DND-41 (cell line): ENCODE measurements around the gene MRS2.

Experiments used
- ATAC-seq: fragments of 200-7000 bp; cut with Tn5 transposase; 3 replicates; pipeline ENCODE4 v1.9.1; 2021; ENCODE audit warnings: low read depth; ENCODE audit not compliant: insufficient read depth
- DNase-seq: peaks from one replicate; pipeline ENCODE4 v3.0.0-alpha.2; 2020
- H2AFZ ChIP-seq: 2 replicates; pipeline ENCODE4 v1.6.0; 2012; ENCODE audit warnings: low read depth, low read length
- H3K27ac ChIP-seq: 2 replicates; pipeline ENCODE4 v1.5.1; 2012; ENCODE audit warnings: low read length, inconsistent platforms
- H3K27me3 ChIP-seq: fragments of 200-600 bp; sonication (generic); 2 replicates; pipeline ENCODE4 v1.6.0; 2012; ENCODE audit warnings: low read length, mild to moderate bottlenecking, inconsistent platforms; ENCODE audit not compliant: insufficient read depth, poor library complexity
- H3K36me3 ChIP-seq: 2 replicates; pipeline ENCODE4 v1.5.1; 2012; ENCODE audit warnings: low read length, inconsistent platforms; ENCODE audit not compliant: insufficient read depth
- H3K4me1 ChIP-seq: 2 replicates; pipeline ENCODE4 v1.5.1; 2012; ENCODE audit warnings: mild to moderate bottlenecking, low read length; ENCODE audit not compliant: insufficient read depth
- H3K4me2 ChIP-seq: 2 replicates; pipeline ENCODE4 v1.6.0; 2012; ENCODE audit warnings: mild to moderate bottlenecking, moderate library complexity, low read length, inconsistent platforms; ENCODE audit not compliant: insufficient read depth
- H3K4me3 ChIP-seq, 2 experiments: fragments of 200-600 bp in 1 of 2; shearing (Covaris generic) in 1 of 2; 2 replicates each; pipeline ENCODE4 v1.5.1; 2012 to 2016; ENCODE audit warnings: inconsistent platforms in 2 of 2, low read length in 2 of 2, mild to moderate bottlenecking in 2 of 2, low read depth in 1 of 2, moderate library complexity in 1 of 2
- H3K79me2 ChIP-seq: 2 replicates; pipeline ENCODE4 v1.6.0; 2012; ENCODE audit warnings: low read length, inconsistent platforms; ENCODE audit not compliant: insufficient read depth
- H3K9ac ChIP-seq: 2 replicates; pipeline ENCODE4 v1.6.0; 2012; ENCODE audit warnings: low read depth, mild to moderate bottlenecking, inconsistent platforms, low read length, moderate library complexity
- H3K9me3 ChIP-seq: 2 replicates; pipeline ENCODE4 v1.5.1; 2012; ENCODE audit warnings: low read length, moderate library complexity, mild to moderate bottlenecking, inconsistent platforms; ENCODE audit not compliant: insufficient read depth, severe bottlenecking
- H4K20me1 ChIP-seq: 2 replicates; pipeline ENCODE4 v1.6.0; 2012; ENCODE audit warnings: low read length; ENCODE audit not compliant: insufficient read depth
- EZH2 ChIP-seq: IDR thresholded peaks from 3 replicates; pipeline ENCODE4 v1.6.1; 2012; ENCODE audit warnings: borderline replicate concordance, low read depth, mild to moderate bottlenecking, moderate library complexity, low read length, inconsistent platforms; ENCODE audit not compliant: severe bottlenecking
- TF ChIP-seq, protein P1 (sequence below): IDR thresholded peaks from 2 replicates; pipeline ENCODE4 v1.5.1; 2012; ENCODE audit warnings: borderline replicate concordance, low read length, moderate library complexity, mild to moderate bottlenecking; ENCODE audit not compliant: poor library complexity, severe bottlenecking; ENCODE audit errors: extremely low read depth

The MRS2 gene

DNA sequence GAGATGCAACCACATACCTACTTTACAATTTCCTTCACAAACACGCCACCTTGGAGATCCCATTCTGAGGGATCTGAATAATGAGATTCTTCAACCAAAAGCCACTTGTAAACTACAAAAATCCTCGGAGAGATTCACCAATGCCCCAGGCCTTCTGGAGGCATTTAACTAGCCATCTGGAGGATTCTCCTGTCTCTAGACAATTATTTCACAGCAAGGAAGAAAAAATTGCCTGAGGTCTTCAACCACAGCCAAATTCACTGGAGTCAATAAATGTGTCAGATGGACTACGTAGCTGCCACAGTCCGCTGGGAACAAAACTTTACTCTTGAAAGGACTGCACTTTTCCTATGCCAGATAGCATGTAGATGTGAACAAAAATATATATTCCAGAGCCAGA is 25.9 kb upstream of the MRS2 start:
- Histone ChIP-seq H3K79me2 (no peaks in the 10 kb centered on the region), H3K9ac (no peak overlapping the region), H3K4me3 (no peak overlapping the region), H3K4me2 (no peak overlapping the region), H3K27ac (no peak overlapping the region), H4K20me1 (no peaks in the 10 kb centered on the region), H3K4me1 (no peaks in the 10 kb centered on the region), H3K9me3 (no peaks in the 10 kb centered on the region), H3K36me3 (no peaks in the 10 kb centered on the region), H2AFZ (no peak overlapping the region), H3K27me3 (no peaks in the 10 kb centered on the region)
- DNase-seq: no peak
- no peak for ATAC-seq
- no peak for TF ChIP-seq EZH2
- TF ChIP-seq, protein P1, sequence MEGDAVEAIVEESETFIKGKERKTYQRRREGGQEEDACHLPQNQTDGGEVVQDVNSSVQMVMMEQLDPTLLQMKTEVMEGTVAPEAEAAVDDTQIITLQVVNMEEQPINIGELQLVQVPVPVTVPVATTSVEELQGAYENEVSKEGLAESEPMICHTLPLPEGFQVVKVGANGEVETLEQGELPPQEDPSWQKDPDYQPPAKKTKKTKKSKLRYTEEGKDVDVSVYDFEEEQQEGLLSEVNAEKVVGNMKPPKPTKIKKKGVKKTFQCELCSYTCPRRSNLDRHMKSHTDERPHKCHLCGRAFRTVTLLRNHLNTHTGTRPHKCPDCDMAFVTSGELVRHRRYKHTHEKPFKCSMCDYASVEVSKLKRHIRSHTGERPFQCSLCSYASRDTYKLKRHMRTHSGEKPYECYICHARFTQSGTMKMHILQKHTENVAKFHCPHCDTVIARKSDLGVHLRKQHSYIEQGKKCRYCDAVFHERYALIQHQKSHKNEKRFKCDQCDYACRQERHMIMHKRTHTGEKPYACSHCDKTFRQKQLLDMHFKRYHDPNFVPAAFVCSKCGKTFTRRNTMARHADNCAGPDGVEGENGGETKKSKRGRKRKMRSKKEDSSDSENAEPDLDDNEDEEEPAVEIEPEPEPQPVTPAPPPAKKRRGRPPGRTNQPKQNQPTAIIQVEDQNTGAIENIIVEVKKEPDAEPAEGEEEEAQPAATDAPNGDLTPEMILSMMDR: no peak

DNA sequence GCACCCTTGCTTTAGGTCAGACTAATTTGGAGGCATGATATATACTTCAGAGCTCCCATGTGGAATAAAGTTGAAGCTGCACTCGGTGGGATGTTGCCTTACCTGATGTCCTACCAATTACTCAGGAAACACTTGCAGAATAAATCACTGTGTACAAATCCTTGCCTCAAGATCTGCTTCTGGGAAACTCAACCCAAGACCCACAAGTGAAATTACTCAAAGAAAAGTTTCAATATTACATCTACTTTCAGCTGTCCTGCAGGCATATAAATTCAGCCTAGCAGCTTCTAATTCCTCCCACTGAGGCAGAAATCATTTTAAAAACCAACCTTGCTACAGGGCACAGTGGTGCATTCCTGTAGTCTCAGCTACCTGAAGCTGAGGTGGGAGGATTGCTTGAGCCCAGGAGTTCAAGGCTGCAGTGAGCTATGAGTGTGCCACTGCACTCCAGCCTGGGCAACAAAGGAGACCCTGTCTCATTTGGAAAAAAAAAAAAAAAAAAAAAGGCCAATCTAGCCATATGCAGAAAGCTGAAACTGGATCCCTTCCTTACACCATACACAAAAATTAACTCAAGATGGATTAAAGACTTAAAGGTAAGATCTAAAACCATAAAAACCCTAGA is 24.2 kb upstream of the MRS2 start:
- Histone ChIP-seq H3K36me3 (no peaks in the 10 kb centered on the region), H3K4me3 (no peak overlapping the region), H3K4me1 (no peaks in the 10 kb centered on the region), H3K27ac (no peak overlapping the region), H3K27me3 (no peaks in the 10 kb centered on the region), H2AFZ (no peak overlapping the region), H3K9me3 (no peaks in the 10 kb centered on the region), H3K79me2 (no peaks in the 10 kb centered on the region), H4K20me1 (no peaks in the 10 kb centered on the region), H3K4me2 (no peak overlapping the region), H3K9ac (no peak overlapping the region)
- ATAC-seq: no peak
- DNase-seq: no peak
- no peak for TF ChIP-seq EZH2
- TF ChIP-seq, protein P1: no peak

DNA sequence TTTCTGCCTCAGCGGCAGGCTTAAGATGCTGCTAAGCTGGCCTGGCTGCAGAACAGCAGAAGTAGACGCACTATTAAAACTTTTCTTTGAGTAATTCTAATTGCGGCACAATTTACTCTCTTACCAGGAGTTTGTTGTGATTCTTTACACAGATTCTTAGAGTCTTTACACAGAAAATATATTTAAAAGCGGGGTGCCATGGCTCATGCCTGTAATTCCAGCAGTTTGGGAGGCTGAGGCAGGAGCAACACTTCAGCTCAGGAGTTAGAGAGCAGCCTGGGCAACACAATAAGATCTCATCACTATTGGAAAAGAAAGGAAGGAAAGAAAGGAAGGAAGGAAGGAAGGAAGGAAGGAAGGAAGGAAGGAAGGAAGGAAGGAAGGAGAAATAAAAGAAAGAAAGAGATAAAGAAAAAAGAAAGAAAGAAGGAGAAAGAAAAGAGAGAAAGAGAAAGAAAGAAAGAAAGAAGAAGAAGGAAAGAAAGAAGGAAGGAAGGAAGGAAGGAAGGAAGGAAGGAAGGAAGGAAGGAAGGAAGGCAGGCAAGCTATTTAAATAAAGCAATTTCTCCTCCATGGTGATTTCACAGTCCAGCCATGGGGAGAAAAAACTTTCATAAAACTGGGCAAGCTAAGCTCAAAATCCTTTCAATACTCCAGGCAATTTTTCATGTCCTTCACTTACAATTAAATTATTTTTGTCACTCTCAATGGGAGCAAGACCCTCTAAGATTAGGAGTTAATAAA is 21.1 kb upstream of the MRS2 start:
- Histone ChIP-seq H4K20me1 (no peaks in the 10 kb centered on the region), H3K9me3 (no peaks in the 10 kb centered on the region), H3K9ac (no peak overlapping the region), H2AFZ (no peak overlapping the region), H3K27ac (no peak overlapping the region), H3K27me3 (no peaks in the 10 kb centered on the region), H3K4me2 (no peak overlapping the region), H3K4me3 (no peak overlapping the region), H3K36me3 (no peaks in the 10 kb centered on the region), H3K4me1 (no peaks in the 10 kb centered on the region), H3K79me2 (no peaks in the 10 kb centered on the region)
- no peak for ATAC-seq
- TF ChIP-seq, protein P1: no peak
- TF ChIP-seq EZH2: no peak
- DNase-seq: no peak
